Osteocyte (in vitro differentiated cells): ENCODE data around the gene ESPN. TPM values are rescaled to one million over a fixed set of nuclear protein-coding genes. Genes with fewer than 3 reads are reported as not detected.

Experiments used
- DNase-seq: peaks from one replicate; pipeline ENCODE4 v3.0.0; 2021; ENCODE audit warnings: mixed read lengths; ENCODE audit not compliant: unreplicated experiment; ENCODE audit errors: extremely low spot score
- H3K27ac Mint-ChIP-seq: one replicate; pipeline ENCODE4 v1.8.0; 2021; ENCODE audit warnings: mild to moderate bottlenecking, mixed read lengths; ENCODE audit not compliant: unreplicated experiment
- H3K27me3 Mint-ChIP-seq: one replicate; pipeline ENCODE4 v1.8.0; 2021; ENCODE audit warnings: mixed read lengths; ENCODE audit not compliant: unreplicated experiment
- H3K36me3 Mint-ChIP-seq: one replicate; pipeline ENCODE4 v1.8.0; 2021; ENCODE audit warnings: mixed read lengths; ENCODE audit not compliant: unreplicated experiment
- H3K4me1 Mint-ChIP-seq: one replicate; pipeline ENCODE4 v1.8.0; 2021; ENCODE audit warnings: mixed read lengths; ENCODE audit not compliant: unreplicated experiment
- H3K4me3 Mint-ChIP-seq: one replicate; pipeline ENCODE4 v1.8.0; 2021; ENCODE audit warnings: mild to moderate bottlenecking, moderate library complexity, mixed read lengths; ENCODE audit not compliant: unreplicated experiment
- H3K9me3 Mint-ChIP-seq: one replicate; pipeline ENCODE4 v1.8.0; 2021; ENCODE audit warnings: mixed read lengths; ENCODE audit not compliant: unreplicated experiment
- CTCF ChIP-seq: fragments of 200-600 bp; sonication (generic); IDR thresholded peaks from 2 replicates; pipeline ENCODE4 v1.5.0; 2021; ENCODE audit warnings: antibody characterized with exemption, mild to moderate bottlenecking, moderate library complexity
- total RNA-seq: library from RNA; stranded (reverse); gene quantifications from 2 replicates; pipeline ENCODE4 v1.2.1, GENCODE V29; 2021

ESPN gene
- total RNA-seq, 1 donor from 2014 or later: not detected

- DNase-seq: no peak
- Mint-ChIP-seq H3K4me1 (peaks cover 67% of the 10 kb centered on the region), H3K27me3 (no peaks in the 10 kb centered on the region), H3K4me3 (peak overlapping the region; percentile 71), H3K9me3 (no peaks in the 10 kb centered on the region), H3K36me3 (no peaks in the 10 kb centered on the region), H3K27ac (peak overlapping the region; percentile 50)
- TF ChIP-seq CTCF: no peak
Measured at GRCh38 chr1:6497867-6498575, 73.4 kb downstream of the ESPN start.

DNA sequence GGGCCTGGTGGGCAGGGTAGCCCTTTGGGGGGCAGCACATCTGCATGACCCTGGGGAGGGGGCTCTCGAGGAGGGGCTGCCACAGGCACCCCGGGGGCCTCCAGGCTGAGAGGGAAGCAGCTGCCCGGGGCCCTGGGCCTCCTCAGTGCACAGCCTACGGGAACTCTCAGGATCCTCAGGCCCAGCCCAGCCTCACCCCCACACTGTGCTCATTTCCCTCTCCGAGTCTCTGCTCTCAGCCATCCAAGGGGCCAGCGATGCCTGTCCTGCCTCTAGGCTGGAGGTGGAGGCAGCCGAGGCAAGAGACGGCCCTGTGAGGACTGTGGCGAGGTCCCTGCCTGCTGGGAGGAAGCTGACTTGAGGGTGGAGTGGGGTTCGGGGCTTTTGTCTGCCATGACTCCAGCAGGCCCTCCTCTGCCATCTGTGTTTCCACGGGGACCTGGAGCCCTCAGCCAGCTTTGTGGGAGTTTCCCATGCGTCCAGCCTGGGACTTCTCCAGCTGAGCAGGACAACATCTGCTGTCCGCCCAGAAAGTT, 74.1 kb downstream of the ESPN start:
- H3K9me3 Mint-ChIP-seq: no peaks in the 10 kb centered on the region
- no peak for TF ChIP-seq CTCF
- peaks cover 63% of the 10 kb centered on the region for H3K4me1 Mint-ChIP-seq
- no peaks in the 10 kb centered on the region for H3K36me3 Mint-ChIP-seq
- H3K4me3 Mint-ChIP-seq: no peak overlapping the region
- DNase-seq: no peak
- H3K27me3 Mint-ChIP-seq: no peaks in the 10 kb centered on the region
- H3K27ac Mint-ChIP-seq: peak overlapping the region; percentile 62

GRCh38 chr1:6499296-6499695, 74.7 kb downstream of the ESPN start:
- Mint-ChIP-seq H3K4me1 (peaks cover 63% of the 10 kb centered on the region), H3K36me3 (no peaks in the 10 kb centered on the region)

DNA sequence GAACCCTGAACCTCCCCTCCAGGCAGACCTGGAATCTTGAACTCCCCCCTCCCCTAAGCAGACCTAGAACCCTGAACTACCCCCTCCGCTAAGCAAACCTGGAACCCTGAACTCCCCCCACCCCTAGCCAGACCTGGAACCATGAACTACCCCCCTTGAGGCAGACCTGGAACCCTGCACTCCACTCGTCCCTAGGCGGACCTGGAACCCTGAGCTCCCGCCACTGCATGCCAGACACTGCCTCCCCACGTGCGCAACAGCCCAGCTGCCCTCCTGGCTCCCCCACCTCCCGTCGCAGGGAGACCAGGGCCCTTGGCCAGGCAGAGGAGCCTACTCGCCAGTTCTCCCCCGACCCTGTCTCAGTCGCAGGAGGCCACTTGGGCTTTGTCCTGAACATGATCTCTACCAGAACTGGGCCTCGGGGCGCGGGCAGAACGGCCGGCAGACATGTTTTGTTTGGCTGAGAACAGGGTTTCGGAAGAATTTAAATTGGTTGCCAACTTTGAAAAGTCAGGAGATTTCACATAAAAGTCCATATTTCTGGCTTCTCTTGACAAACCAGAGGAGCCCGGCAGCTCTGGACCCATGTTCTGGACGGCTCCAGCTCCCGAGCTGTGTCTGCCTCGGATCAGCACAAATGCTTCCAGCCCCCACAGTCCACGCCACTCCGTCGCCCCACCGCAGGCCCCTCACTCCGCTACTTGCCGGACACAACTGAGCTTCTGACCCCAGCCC, 76.1 kb downstream of the ESPN start:
- Mint-ChIP-seq H3K27me3 (no peaks in the 10 kb centered on the region), H3K9me3 (no peaks in the 10 kb centered on the region), H3K4me1 (peaks cover 64% of the 10 kb centered on the region)

More at GRCh38 chr1:6499296-6499695, 74.7 kb downstream of the ESPN start:
- Mint-ChIP-seq H3K27ac (peak overlapping the region; percentile 62), H3K9me3 (no peaks in the 10 kb centered on the region), H3K4me3 (no peak overlapping the region), H3K27me3 (no peaks in the 10 kb centered on the region)
- no peak for TF ChIP-seq CTCF
- DNase-seq: no peak

More for the DNA sequence above, 76.1 kb downstream of the ESPN start:
- Mint-ChIP-seq H3K36me3 (no peaks in the 10 kb centered on the region), H3K27ac (peak overlapping the region; percentile 92), H3K4me3 (no peak overlapping the region)
- TF ChIP-seq CTCF: no peak
- DNase-seq: no peak
